Upper lobe of right lung (tissue), 1 donor: ENCODE measurements around the gene FHIT. TPM values are rescaled to one million over a fixed set of nuclear protein-coding genes. Genes with fewer than 3 reads are reported as not detected.
A peak's percentile ranks its signal among the peaks of the same experiment; 100 is the strongest.

Source experiments
- ATAC-seq: fragments of 200-7000 bp; cut with Tn5 transposase; one replicate; pipeline ENCODE4 v1.9.1; 2020; ENCODE audit warnings: mild to moderate bottlenecking, moderate library complexity
- DNase-seq: peaks from one replicate; pipeline ENCODE4 v3.0.0-alpha.2; 2020
- H3K27ac ChIP-seq: fragments of 200-600 bp; one replicate; pipeline ENCODE4 v1.8.0; 2022
- H3K27me3 ChIP-seq: fragments of 200-600 bp; one replicate; pipeline ENCODE4 v1.8.0; 2022; ENCODE audit warnings: mild to moderate bottlenecking
- H3K36me3 ChIP-seq: fragments of 200-600 bp; one replicate; pipeline ENCODE4 v1.8.0; 2022
- H3K4me1 ChIP-seq: fragments of 200-600 bp; one replicate; pipeline ENCODE4 v1.8.0; 2022
- H3K4me3 ChIP-seq: fragments of 200-600 bp; one replicate; pipeline ENCODE4 v1.8.0; 2022; ENCODE audit warnings: mild to moderate bottlenecking
- H3K9me3 ChIP-seq: fragments of 200-600 bp; one replicate; pipeline ENCODE4 v1.8.0; 2022
- CTCF ChIP-seq: fragments of 200-600 bp; IDR thresholded peaks from one replicate; pipeline ENCODE4 v1.8.0; 2022; ENCODE audit warnings: antibody characterized with exemption
- intact Hi-C: fragments of 100-400 bp; cut with DNase I; formaldehyde crosslinking; loops from one replicate; pipeline ENCODE4 v1.11.0; 2022
- total RNA-seq: library from RNA; stranded (reverse); fragmentation: NEBNext Ultra II Directional; extraction: Animal tissue kit (Norgen Biotek cat#: 25700); gene quantifications from one replicate; pipeline ENCODE4 v1.2.1, GENCODE V29; 2021
- donor health status: DM: no; HTN: yes; CAD: no; lungs with severe emphysema.

The FHIT gene
- total RNA-seq, 1 donor from 2014 or later: 9.6 TPM

DNA sequence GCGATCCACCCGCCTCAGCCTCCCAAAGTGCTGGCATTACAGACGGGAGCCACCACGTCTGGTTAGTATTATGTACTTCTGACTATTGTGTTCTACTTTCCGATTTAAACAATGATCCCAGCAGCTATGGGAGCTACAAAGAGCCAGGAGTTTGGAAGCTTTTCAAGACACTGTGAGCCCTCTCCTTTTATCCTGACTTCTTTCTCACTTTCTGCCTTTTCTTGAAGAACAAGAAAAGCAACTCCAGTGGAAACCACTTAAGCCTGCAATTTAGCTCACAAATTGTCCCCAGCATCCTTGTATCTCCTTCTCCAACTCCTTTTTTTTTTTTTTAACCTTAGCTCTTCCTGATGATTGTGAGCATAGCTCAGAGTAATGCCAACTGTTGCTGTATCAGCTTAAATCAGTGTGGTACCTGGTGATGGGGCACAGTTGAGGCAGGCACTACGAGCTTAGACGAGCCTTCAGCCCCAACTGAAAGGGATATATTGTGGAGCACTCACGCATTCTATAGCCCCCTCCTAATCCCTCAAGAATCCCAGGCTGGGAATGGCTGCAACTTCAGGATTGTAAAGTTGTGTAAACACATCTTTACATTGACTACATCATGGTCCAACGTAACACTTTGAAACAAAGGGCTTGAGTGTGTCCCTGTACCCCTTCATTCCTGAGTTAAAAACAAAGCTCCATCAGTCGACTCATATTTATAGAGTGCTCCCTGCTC is 677.0 kb downstream of the FHIT start:
- Histone ChIP-seq H3K36me3 (no peaks in the 10 kb centered on the region), H3K27ac (no peak overlapping the region), H3K4me1 (no peaks in the 10 kb centered on the region), H3K9me3 (no peaks in the 10 kb centered on the region), H3K27me3 (no peaks in the 10 kb centered on the region), H3K4me3 (no peak overlapping the region)
- no peak for TF ChIP-seq CTCF
- intact Hi-C loops: no loop called here
- ATAC-seq (no peak), DNase-seq (no peak)

DNA sequence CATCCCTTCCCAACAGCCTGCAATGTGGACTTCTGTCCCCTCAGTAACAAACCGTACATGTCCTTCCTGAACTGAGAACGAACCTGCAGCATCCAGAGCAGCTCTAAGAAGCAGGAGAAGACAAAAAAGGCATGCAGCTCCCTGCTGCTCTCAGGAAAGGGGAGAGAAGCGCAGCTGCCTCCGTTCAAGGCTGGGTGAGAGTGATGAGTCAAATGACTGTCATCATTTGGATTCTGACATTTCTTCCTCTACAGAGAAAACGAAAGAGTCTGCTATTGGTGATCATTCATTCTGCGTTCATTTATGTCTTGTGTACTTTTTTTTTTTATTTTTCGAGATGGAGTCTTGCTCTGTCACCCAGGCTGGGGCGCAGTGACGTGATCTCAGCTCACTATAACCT is 677.8 kb downstream of the FHIT start:
- no peaks in the 10 kb centered on the region for H3K9me3 ChIP-seq
- H3K36me3 ChIP-seq: no peaks in the 10 kb centered on the region
- DNase-seq: no peak
- no peak overlapping the region for H3K27ac ChIP-seq
- H3K27me3 ChIP-seq: no peaks in the 10 kb centered on the region
- intact Hi-C loops: no loop called here
- TF ChIP-seq CTCF: no peak
- H3K4me1 ChIP-seq: no peaks in the 10 kb centered on the region
- H3K4me3 ChIP-seq: no peak overlapping the region
- no peak for ATAC-seq

- ATAC-seq: no peak
- Histone ChIP-seq H3K9me3 (no peaks in the 10 kb centered on the region), H3K4me3 (no peak overlapping the region), H3K36me3 (no peaks in the 10 kb centered on the region), H3K27me3 (no peaks in the 10 kb centered on the region), H3K4me1 (no peaks in the 10 kb centered on the region), H3K27ac (no peak overlapping the region)
- TF ChIP-seq CTCF: no peak
- intact Hi-C loops: no loop called here
- no peak for DNase-seq
These were observed 679.7 kb downstream of the FHIT start for GRCh38 chr3:60571511-60571910.

DNA sequence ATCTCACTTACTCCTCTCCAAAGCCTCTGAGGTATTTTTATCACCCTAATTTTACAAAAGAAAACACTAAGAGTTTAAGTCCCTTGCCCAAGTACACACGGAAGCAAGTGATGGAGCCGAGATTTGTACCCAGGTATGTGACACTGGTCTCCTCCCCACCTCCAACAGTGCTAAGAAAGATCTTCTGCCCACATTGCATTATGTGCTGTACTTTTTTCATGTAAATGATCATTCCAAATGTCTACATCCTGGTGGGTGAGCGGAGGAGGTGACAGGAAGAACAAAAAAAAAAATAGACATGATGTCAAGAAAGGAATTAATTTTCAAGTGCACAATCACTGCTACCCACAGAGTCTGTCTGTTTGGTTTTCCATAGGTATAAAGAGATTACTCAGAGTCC is 694.1 kb downstream of the FHIT start:
- H3K27ac ChIP-seq: no peak overlapping the region
- no peaks in the 10 kb centered on the region for H3K36me3 ChIP-seq
- intact Hi-C loops: no loop called here
- H3K4me1 ChIP-seq: no peaks in the 10 kb centered on the region
- no peak for TF ChIP-seq CTCF
- no peak for ATAC-seq
- H3K27me3 ChIP-seq: no peaks in the 10 kb centered on the region
- H3K9me3 ChIP-seq: no peaks in the 10 kb centered on the region
- DNase-seq: no peak
- H3K4me3 ChIP-seq: no peak overlapping the region

- Histone ChIP-seq H3K36me3 (no peaks in the 10 kb centered on the region), H3K9me3 (no peaks in the 10 kb centered on the region), H3K4me3 (no peak overlapping the region), H3K4me1 (no peaks in the 10 kb centered on the region), H3K27me3 (no peaks in the 10 kb centered on the region), H3K27ac (no peak overlapping the region)
- DNase-seq (no peak), ATAC-seq (peak; percentile 39)
- intact Hi-C loops: no loop called here
- no peak for TF ChIP-seq CTCF
These were observed 695.4 kb downstream of the FHIT start for GRCh38 chr3:60555686-60556354.
